GM19467 (cell line): ENCODE measurements around the gene LYZL2.
"Not testable (repeated sequence)": the region's sequence is repeated elsewhere in the genome, so short reads cannot be mapped to it uniquely, and the experiment has no call there.

Source experiments
- ATAC-seq: cut with Tn5 transposase; IDR thresholded peaks from one replicate; pipeline ENCODE4 v1.9.1; 2021; ENCODE audit warnings: mild to moderate bottlenecking, moderate library complexity; ENCODE audit not compliant: unreplicated experiment

Gene LYZL2

GRCh38 chr10:30596013-30596412 lies 33.5 kb downstream of the LYZL2 start:
- ATAC-seq, result no peak

- no peak for ATAC-seq
These were observed 35.5 kb downstream of the LYZL2 start for GRCh38 chr10:30594077-30594476.

GRCh38 chr10:30592770-30593169 lies 36.8 kb downstream of the LYZL2 start:
- ATAC-seq, result not testable (repeated sequence)

- no peak for ATAC-seq
These were observed 38.3 kb downstream of the LYZL2 start for GRCh38 chr10:30591249-30591670.

GRCh38 chr10:30589441-30589840 lies 40.1 kb downstream of the LYZL2 start:
- ATAC-seq, result no peak

- peak; percentile 68 for ATAC-seq
These were observed 42.0 kb downstream of the LYZL2 start for GRCh38 chr10:30587522-30588031.

GRCh38 chr10:30586828-30587227 lies 42.7 kb downstream of the LYZL2 start:
- ATAC-seq, result no peak

GRCh38 chr10:30583778-30584415 lies 45.7 kb downstream of the LYZL2 start:
- peak; percentile 52 for ATAC-seq

GRCh38 chr10:30581779-30582380 lies 47.7 kb downstream of the LYZL2 start:
- no peak for ATAC-seq

GRCh38 chr10:30580676-30581075 lies 48.9 kb downstream of the LYZL2 start:
- no peak for ATAC-seq

- no peak for ATAC-seq
These were observed 49.3 kb downstream of the LYZL2 start for GRCh38 chr10:30580241-30580640.

- ATAC-seq, result no peak
These were observed 50.0 kb downstream of the LYZL2 start for GRCh38 chr10:30579574-30579973.

- ATAC-seq, result no peak
These were observed 52.5 kb downstream of the LYZL2 start for GRCh38 chr10:30577048-30577447.

- ATAC-seq, result no peak
These were observed 52.9 kb downstream of the LYZL2 start for GRCh38 chr10:30576641-30577040.

GRCh38 chr10:30574432-30574796 lies 55.1 kb downstream of the LYZL2 start:
- no peak for ATAC-seq

- ATAC-seq, result no peak
These were observed 55.7 kb downstream of the LYZL2 start for GRCh38 chr10:30573721-30574431.

- ATAC-seq, result no peak
These were observed 64.1 kb downstream of the LYZL2 start for GRCh38 chr10:30565449-30565848.

- no peak for ATAC-seq
These were observed 66.8 kb downstream of the LYZL2 start for GRCh38 chr10:30562787-30563186.
